Islet precursor cell (in vitro differentiated cells): ENCODE results near the gene MTRF1.

ENCODE experiments used
- DNase-seq: peaks from one replicate; pipeline ENCODE4 v3.0.0-alpha.2; 2018

Gene MTRF1

GRCh38 chr13:41276824-41277223 is 13.4 kb upstream of the MTRF1 start:
- DNase-seq = no peak

- no peak for DNase-seq
These were observed 11.5 kb upstream of the MTRF1 start for GRCh38 chr13:41274881-41275280.

- no peak for DNase-seq
These were observed 10.6 kb upstream of the MTRF1 start for GRCh38 chr13:41273831-41274441.

GRCh38 chr13:41271456-41272285 is 8.3 kb upstream of the MTRF1 start:
- DNase-seq = no peak

GRCh38 chr13:41268764-41269163 is 5.4 kb upstream of the MTRF1 start:
- DNase-seq = no peak

- no peak for DNase-seq
These were observed 3.7 kb upstream of the MTRF1 start for GRCh38 chr13:41267106-41267505.

- no peak for DNase-seq
These were observed 3.4 kb downstream of the MTRF1 start for GRCh38 chr13:41259875-41260501.

GRCh38 chr13:41257535-41257934 is 5.8 kb downstream of the MTRF1 start:
- DNase-seq = no peak

- no peak for DNase-seq
These were observed 8.5 kb downstream of the MTRF1 start for GRCh38 chr13:41254902-41255301.

GRCh38 chr13:41250993-41251392 is 12.4 kb downstream of the MTRF1 start:
- DNase-seq = no peak

GRCh38 chr13:41246969-41247680 is 16.3 kb downstream of the MTRF1 start:
- DNase-seq = no peak

- DNase-seq = no peak
These were observed 18.8 kb downstream of the MTRF1 start for GRCh38 chr13:41244556-41244955.

GRCh38 chr13:41241626-41242025 is 21.8 kb downstream of the MTRF1 start:
- peak; percentile 57 for DNase-seq

- DNase-seq = no peak
These were observed 27.0 kb downstream of the MTRF1 start for GRCh38 chr13:41236369-41236768.

- DNase-seq = no peak
These were observed 30.5 kb downstream of the MTRF1 start for GRCh38 chr13:41232578-41233480.

GRCh38 chr13:41231786-41232185 is 31.6 kb downstream of the MTRF1 start:
- no peak for DNase-seq

GRCh38 chr13:41231025-41231677 is 32.2 kb downstream of the MTRF1 start:
- DNase-seq = no peak

GRCh38 chr13:41229356-41229755 is 34.0 kb downstream of the MTRF1 start:
- DNase-seq = no peak

GRCh38 chr13:41224113-41225110 is 39.0 kb downstream of the MTRF1 start:
- DNase-seq = no peak

- peak; percentile 73 for DNase-seq
These were observed 41.0 kb downstream of the MTRF1 start for GRCh38 chr13:41222259-41222852.
